NCI-H345 (cell line): ENCODE results near the gene GSTM3.

Experiments used
- DNase-seq: peaks from one replicate; lab custom pipeline; 2025; lab: John Stamatoyannopoulos, UW

Gene GSTM3

DNA sequence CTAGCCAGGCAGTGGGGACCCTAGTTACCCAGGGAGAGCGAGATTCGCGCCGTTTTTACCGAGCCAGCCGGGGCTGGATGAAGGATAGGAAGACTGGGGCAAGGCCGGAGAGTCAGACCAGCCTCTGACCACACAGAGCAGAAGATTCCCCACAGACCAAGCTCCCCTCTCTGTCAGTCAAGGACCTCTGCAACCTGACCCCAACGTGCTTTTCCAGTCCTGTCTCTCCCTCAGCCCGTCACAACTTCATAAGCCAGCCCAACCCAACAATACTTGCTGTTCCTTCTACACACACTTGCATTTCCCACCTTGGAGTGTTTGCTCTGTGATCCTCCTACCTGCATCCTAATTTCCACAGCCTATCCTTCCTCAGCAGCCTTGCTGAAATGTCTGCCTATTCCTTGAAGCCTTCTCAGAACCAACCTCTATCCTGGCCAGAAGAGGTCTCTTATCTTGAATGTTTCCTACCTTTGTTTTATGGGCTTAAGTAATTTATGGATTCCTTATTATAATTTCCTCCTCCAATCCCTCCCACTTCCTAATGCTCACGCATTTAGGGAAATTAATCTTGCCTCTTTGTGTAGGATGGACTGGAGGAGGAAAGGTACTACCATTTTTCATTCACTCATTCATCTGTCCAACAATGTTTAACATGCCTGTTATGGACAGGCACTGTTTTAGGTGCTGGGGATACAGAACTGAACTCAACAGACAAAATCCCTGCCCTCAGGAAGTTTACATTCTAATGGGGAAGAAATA is at the start of gene GSTM3:
GSTM3 (minus strand) TSS at position 424 of the 759 bp plus-strand sequence. CDS start 751 bp downstream, outside the sequence.
- DNase-seq: peak; percentile 47

DNA sequence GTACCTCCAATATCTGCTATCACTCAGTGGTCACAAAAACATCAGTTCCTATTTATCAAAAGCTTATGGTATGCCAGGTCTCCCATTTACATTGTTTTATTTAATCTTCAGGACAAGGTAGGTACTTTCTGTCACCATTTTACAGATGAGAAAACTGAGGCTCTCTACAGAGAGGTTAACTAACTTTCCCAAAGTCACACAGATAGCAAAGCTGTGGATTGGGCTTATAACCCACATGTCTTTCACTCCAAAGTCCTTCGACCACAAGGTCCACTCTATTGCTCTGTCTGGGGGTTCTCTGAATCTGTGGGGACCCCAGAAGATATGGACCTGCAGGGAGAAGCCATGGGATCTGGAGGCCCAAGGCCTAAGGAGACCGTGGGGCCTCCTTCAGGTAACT is 49.5 kb upstream of the GSTM3 start:
- no peak for DNase-seq

DNA sequence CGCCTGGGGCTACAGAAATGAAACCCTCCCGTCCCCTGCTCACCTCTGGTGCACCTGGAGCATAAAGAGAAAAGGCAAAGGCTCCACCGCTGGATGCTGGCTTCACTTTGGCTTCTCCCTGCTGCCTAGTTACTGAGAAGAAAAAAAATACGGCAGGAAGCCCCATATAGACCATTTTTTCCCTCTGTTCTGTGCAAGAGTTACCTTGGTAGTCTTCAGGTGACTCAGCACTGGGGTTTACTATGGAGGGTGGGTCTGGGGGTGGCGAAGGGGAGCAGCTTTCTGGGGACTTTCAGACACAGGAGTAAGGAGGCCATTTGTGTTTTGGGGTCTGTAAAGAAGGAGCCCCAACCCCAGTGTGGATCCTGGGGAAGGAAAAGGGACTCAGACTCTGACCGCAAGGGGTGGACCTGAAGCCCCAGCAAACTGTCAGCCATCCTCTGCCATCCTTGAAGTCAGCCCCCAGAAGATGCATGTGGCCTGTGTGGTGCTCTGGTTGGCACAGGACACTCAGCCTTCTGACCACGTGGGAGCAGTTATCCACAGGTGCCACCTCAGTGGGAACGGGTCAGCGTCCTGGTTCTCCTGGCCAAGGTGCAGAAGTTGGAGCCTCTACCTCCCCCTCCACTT is 48.8 kb upstream of the GSTM3 start:
- DNase-seq: no peak

DNA sequence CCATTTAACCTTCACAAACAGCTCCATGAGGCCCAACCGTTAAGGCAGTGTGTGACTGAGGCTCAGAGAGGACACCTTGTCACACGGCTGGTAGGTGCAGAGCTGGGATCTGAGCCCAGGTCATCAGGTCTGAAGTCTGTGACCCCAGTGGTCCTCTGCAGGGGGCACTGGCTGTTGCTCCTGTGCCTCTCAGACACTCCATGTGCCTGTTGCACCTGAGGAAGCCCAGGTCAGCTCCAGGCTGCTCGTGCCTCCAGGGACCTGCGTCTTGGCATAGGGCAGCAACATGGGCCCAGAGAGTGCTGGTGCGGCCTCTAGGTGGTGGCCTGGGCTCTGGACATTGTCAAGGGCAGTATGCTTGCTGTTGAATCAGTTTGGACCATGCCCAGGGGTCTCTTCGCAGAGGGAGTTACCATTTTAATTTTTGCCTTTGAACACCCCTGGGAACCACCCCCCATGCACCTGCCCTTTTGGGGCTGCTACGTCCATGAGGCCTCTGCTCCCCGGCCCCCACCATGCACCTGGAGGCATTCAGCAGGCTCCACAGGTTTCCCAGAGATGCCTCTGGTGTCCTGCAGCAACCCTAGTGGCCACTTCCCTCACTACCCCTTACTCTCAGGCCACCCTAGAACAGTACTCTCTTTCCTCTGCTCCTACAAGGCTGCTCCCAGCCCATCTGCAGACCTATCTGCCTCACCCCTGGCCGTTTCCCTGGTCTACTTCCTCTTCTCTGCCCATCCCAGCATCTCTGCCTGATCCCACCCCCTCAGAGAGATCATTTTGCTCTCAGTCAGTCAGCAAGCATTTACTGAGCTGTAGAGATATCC is 48.1 kb upstream of the GSTM3 start:
- DNase-seq: no peak

GRCh38 chr1:109787845-109788601 is 47.2 kb upstream of the GSTM3 start:
- DNase-seq: no peak

DNA sequence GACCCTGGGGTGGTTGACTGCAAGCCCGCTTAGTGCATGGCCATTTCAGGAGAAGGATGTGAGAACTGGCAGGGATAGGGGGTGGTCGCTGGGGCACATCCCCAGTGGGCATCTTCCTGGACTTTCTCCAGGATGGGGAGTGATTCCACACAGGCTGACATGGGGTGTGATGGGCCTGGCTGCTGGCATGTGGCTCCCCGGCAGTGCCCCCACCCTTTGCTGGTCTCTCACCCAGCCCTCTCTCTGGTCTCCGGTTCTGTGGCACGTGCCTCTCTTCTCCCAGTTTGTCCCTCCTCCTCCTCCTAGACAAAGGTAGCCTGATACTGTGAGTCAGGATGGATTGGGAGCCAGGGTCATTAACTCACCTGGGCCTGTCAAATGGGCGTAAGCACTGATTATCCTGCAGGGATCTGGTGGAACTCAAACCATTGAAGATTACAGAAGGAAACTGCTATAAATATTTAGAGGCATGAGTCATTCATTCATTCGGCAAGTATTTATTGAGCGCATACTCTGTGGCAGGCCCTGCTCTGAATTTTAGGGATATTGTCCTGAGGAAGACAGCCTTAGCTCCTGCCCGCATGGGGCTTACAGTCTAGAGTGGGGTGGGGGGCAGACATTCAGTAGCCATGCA is 46.5 kb upstream of the GSTM3 start:
- DNase-seq: no peak

GRCh38 chr1:109786531-109787021 is 45.7 kb upstream of the GSTM3 start:
- peak; percentile 7 for DNase-seq

GRCh38 chr1:109786112-109786480 is 45.3 kb upstream of the GSTM3 start:
- no peak for DNase-seq

GRCh38 chr1:109785446-109786111 is 44.7 kb upstream of the GSTM3 start:
- no peak for DNase-seq

DNA sequence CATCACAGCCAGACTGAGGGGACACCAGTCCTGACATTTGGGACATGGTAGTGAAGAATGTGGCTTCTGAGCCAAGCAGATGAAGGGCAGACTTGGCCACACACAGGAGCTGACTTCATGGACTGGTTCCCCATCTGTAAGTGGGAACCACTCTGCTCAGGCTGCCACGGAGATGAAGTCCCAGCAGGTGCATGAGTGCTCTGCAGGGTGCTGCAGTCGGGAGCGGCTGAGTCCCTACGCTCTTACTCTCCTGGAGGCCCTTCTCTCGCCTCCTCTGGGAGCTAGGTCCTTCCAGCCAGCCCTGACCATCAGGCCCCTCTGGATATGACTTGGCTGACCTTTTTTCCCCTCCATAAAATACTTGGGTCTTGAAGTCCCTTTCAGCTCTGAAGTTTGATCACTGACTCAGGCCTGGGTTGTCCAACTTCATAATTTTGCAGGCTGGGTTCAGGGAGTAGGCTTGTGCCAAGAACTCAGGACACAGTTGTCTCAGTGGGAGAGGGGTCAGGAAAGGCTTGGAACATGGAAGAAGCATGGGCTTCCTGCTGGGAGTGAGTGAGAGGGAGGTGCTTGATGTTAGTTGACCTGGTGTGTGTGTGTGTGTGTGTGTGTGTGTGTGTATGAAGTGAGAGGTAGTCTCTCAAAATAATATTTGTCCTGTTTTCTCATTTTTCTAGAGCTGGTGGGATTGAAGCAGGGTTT is 43.9 kb upstream of the GSTM3 start:
- DNase-seq: peak; percentile 42

GRCh38 chr1:109783436-109783835 is 42.6 kb upstream of the GSTM3 start:
- no peak for DNase-seq

DNA sequence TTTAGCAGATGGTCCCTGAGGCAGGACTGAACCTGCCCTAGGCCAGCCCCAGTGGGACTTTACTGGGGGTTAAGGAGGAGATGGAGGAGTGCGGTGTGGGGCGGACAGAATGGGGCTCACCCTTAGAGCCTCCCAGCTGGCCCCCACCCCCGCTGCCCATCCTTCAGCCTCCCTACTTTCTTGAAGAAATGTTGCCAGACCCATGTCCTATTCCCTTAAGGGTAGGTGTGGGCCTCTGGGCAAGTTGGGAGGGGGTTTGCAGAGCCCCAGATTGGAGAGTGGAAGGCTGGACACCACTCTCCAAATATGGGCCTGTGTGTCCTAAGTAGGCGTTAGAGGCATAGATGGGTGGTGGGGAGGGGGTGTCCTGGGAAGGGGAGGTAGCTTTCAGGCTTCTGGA is 42.1 kb upstream of the GSTM3 start:
- DNase-seq: no peak

DNA sequence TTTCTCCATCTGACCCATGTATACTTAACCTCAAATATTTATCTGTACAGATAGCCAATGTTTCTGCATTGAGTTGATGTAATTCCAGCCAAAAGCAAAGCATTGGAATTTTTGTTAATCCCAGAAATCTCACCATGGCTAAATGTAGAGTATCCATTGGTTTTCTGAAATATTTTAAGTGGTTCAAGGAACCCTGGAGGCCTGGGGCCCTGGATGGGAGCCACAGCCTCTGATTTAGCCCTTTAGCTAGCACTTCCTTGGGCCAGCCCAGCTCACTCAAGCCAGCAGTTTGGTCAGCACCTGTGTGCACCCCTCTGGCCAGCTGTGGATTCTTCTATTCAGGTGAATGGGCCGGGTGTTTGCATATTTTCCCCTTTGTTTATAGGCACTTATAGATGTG is 41.7 kb upstream of the GSTM3 start:
- DNase-seq: no peak

DNA sequence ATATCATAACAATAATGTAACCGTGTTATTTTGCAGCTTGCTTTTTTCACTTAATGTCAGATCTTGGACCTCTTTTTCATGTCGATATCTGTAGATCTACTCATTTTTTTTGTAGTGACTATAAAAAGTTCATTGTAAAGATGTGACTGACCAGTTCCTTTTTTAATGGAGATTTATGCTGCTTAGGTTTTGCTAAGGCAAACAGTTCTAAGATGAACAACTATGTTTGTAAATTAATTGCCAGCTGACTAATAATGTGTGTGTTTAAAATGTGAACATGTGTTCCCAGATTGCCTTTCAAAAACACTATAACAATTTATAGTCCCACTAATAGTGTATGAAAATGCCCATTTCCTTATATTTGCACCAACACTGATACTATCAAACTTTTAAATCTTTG is 41.0 kb upstream of the GSTM3 start:
- DNase-seq: no peak

GRCh38 chr1:109780982-109781381 is 40.1 kb upstream of the GSTM3 start:
- DNase-seq: no peak

GRCh38 chr1:109777980-109778625 is 37.3 kb upstream of the GSTM3 start:
- DNase-seq: no peak

DNA sequence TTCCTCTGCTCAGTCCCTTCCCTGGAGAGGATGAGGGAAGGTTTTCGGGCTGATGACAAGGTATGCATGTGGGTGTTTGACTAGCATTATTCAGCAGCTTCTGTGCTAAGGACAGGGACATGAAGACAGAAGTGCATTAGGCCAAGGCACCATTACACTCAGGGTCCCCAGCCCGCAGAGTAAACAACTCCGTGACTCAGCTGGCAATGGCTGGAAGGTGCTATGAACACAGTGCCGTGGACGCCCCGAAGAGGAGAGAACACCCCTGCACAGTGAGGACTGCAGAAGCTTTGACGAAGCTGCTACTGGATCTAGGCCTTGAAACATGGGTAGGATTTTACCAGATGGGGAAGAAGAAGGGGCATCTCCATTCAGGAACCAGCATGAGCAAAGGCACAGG is 36.6 kb upstream of the GSTM3 start:
- DNase-seq: no peak

DNA sequence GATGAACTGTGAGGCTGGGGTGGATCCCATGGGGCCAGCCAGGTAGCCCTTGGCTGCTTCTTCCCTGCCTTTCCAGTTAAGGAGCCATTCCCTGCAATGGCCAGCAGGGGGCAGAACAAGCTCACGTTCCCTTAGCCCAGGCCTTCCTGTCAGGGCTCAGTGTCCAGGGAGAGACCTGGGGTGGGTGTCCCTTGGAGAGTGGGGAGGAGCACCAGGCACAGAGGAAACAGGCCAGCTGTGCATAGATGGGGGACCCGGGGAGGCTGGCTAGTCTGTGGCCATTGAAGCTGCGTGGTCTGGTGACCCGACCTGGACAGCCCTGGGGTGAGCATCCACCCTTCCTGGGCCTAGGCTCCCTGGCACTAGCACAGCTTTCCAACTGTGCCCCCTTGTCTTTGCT is 36.1 kb upstream of the GSTM3 start:
- peak; percentile 77 for DNase-seq

- no peak for DNase-seq
Observed at GRCh38 chr1:109776206-109776835, 35.5 kb upstream of the GSTM3 start.
